ENCODE data around the gene MVB12B. TPM values are rescaled to one million over a fixed set of nuclear protein-coding genes. Genes with fewer than 3 reads are reported as not detected.
A peak's percentile ranks its signal among the peaks of the same experiment; 100 is the strongest.

MVB12B gene
- total and polyA plus RNA-seq, 2 donors from 2014 or later: 4.5 to 12.3 TPM

GRCh38 chr9:126312584-126313551 is 13.8 kb upstream of the MVB12B start:
- intact Hi-C loops (cut with DNase I): no loop called here
- H3K36me3 ChIP-seq (ENCODE audit: control insufficient read depth in 2 of 3, insufficient read depth in 3 of 3, low read length in 3 of 3): no peaks in the 10 kb centered on the region
- no peak for TF ChIP-seq CTCF (IDR thresholded peaks at IDR 0.05; ENCODE audit: borderline replicate concordance, extremely low read depth, insufficient read depth)
- H3K27me3 ChIP-seq (ENCODE audit: control insufficient read depth, insufficient read depth, low read length): no peaks in the 10 kb centered on the region
- FAIRE-seq (no peak), DNase-seq (no peak)
- no peak overlapping the region for H3K27ac ChIP-seq (ENCODE audit: low read depth in 2 of 2, low read length in 2 of 2)
- H3K4me1 ChIP-seq (ENCODE audit: control insufficient read depth in 2 of 3, insufficient read depth in 2 of 3, low read depth in 1 of 3, low read length in 3 of 3): no peaks in the 10 kb centered on the region
- no peaks in the 10 kb centered on the region for H3K9me3 ChIP-seq (ENCODE audit: control insufficient read depth in 2 of 3, insufficient read depth in 1 of 3, low read length in 3 of 3)
- H3K9ac ChIP-seq (ENCODE audit: low read length in 3 of 3): no peak overlapping the region
- no peak overlapping the region for H3K4me3 ChIP-seq (ENCODE audit: low read length in 3 of 3)

- Histone ChIP-seq H3K9me3 (ENCODE audit: control insufficient read depth in 2 of 3, insufficient read depth in 1 of 3, low read length in 3 of 3) (no peaks in the 10 kb centered on the region), H3K27ac (ENCODE audit: low read depth in 2 of 2, low read length in 2 of 2) (no peak overlapping the region), H3K4me1 (ENCODE audit: control insufficient read depth in 2 of 3, insufficient read depth in 2 of 3, low read depth in 1 of 3, low read length in 3 of 3) (no peaks in the 10 kb centered on the region), H3K27me3 (ENCODE audit: control insufficient read depth, insufficient read depth, low read length) (no peaks in the 10 kb centered on the region), H3K36me3 (ENCODE audit: control insufficient read depth in 2 of 3, insufficient read depth in 3 of 3, low read length in 3 of 3) (no peaks in the 10 kb centered on the region), H3K4me3 (ENCODE audit: low read length in 3 of 3) (no peak overlapping the region), H3K9ac (ENCODE audit: low read length in 3 of 3) (no peak overlapping the region)
- DNase-seq: no peak
- intact Hi-C loops (cut with DNase I): no loop called here
- FAIRE-seq: no peak
- TF ChIP-seq CTCF (IDR thresholded peaks at IDR 0.05; ENCODE audit: borderline replicate concordance, extremely low read depth, insufficient read depth): no peak
Measured at GRCh38 chr9:126316085-126316655, 10.5 kb upstream of the MVB12B start.

GRCh38 chr9:126317513-126317912 is 9.1 kb upstream of the MVB12B start:
- FAIRE-seq (no peak), DNase-seq (no peak)
- Histone ChIP-seq H3K4me3 (ENCODE audit: low read length in 3 of 3) (no peak overlapping the region), H3K4me1 (ENCODE audit: control insufficient read depth in 2 of 3, insufficient read depth in 2 of 3, low read depth in 1 of 3, low read length in 3 of 3) (no peaks in the 10 kb centered on the region), H3K9ac (ENCODE audit: low read length in 3 of 3) (no peak overlapping the region), H3K9me3 (ENCODE audit: control insufficient read depth in 2 of 3, insufficient read depth in 1 of 3, low read length in 3 of 3) (no peaks in the 10 kb centered on the region), H3K27ac (ENCODE audit: low read depth in 2 of 2, low read length in 2 of 2) (no peak overlapping the region), H3K36me3 (ENCODE audit: control insufficient read depth in 2 of 3, insufficient read depth in 3 of 3, low read length in 3 of 3) (no peaks in the 10 kb centered on the region), H3K27me3 (ENCODE audit: control insufficient read depth, insufficient read depth, low read length) (no peaks in the 10 kb centered on the region)
- intact Hi-C loops (cut with DNase I): no loop called here
- TF ChIP-seq CTCF (IDR thresholded peaks at IDR 0.05; ENCODE audit: borderline replicate concordance, extremely low read depth, insufficient read depth): peak; percentile 20

Data from kidney (tissue), 14 donors.